ENCODE measurements around the gene IRF2BPL. TPM values are rescaled to one million over a fixed set of nuclear protein-coding genes. Genes with fewer than 3 reads are reported as not detected.

Gene IRF2BPL
- total RNA-seq (2014; rRNA removed; shearing (Covaris generic)): 142 and 187 TPM in 2 replicates

DNA sequence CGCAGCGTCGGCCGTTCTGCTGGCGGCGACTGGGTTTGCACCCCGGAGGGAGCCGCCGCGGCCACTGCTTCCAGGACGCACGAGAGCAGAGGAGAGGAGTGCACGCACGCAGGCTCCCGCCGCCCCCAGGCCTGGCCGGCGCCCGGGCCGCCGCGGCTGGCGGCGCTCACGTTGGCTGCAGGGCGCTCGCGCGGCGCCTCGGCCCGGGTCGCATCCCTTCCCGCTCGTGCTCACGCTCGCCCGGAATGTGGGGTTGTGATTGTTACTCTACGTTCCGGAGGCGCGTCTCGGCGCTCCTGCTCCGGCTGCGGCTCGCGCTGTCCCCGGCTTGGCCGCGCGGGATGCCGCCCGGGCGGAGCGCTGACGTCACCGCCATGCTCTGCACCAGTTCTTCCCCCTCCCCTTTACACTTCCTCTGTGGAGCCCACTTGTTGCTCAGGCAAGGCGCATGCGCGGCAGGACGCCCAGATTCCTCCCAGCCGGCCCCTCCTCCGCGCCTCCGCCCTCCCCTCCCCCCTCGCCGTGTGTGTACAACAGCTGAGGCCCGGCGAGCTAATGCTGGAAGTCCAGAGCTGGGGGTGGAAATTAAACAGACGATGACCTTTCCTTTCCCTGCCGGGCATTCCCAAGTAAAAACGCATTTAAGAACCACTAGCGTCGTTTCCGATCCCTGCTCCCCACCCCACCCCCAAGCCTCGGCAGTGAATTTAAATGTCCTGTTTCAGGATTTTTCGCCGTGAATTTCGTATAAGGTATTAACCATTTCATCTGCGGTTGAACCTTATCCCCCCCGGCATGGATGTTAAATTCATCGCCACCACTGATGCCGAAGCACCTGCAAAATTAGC, at the start of gene IRF2BPL:
Gene IRF2BPL, minus strand, starts transcription at position 325 of the 848 bp plus-strand sequence. CDS start 916 bp downstream, outside the sequence.
- peak; percentile 99 for DNase-seq
- H3K4me3 ChIP-seq (ENCODE audit: insufficient read depth, low read depth, low read length): peak within 1 kb of the TSS; percentile 85
- no peaks in the 10 kb centered on the region for H3K27me3 ChIP-seq (ENCODE audit: control insufficient read depth, insufficient read depth, low read length)
- H3K36me3 ChIP-seq (replicated peaks; ENCODE audit: control insufficient read depth, insufficient read depth, low read length): peaks cover 3% of the 10 kb centered on the region; the same call in 1 of the 2 replicates

DNA sequence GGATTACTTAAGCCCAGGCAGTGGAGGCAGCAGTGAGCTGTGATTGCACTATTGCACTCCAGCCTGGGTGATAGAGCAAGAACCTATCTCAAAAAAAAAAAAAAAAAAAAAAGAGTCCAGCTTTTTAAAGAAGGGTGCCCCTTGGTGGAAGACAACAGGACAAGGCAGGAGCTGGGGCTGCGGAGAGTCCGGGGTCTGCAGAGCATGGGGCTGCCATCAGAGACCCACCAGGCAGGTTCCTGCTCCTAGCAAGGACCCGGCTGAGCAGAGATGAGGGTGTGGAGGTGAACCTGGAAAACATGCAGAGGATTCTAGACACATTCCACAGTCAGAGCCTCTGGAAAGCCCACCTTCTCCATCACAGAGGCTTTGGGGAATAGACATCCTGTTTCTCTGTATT, 48.5 kb upstream of the IRF2BPL start:
- no peak for DNase-seq

DNA sequence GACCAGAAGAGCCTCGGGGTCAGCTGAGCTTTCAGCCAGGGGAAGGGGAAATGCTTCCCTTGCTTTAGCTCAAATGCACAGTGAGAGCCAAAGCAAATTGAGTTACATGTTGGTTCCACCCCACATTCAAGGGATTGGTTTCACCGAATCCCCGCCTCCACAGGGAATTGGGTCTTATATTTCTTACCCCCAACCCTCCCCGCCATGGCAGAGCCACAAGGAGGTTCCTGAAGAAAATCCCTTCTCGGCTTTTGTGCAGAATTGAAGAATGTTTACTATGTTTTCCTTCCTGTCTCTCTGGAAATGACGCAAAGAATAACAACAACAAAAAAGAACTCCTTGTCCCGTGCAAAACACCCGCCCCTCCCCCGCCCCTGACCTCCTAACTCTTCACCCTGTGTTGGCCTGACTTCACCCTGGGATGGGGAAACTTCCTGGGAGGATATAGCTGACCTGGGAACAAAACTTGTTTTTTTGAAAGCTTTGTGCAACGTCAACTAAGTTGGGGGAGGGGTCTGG, 47.7 kb upstream of the IRF2BPL start:
- peak; percentile 60 for DNase-seq
- Histone ChIP-seq H3K36me3 (replicated peaks; ENCODE audit: control insufficient read depth, insufficient read depth, low read length) (no peaks in the 10 kb centered on the region), H3K27me3 (ENCODE audit: control insufficient read depth, insufficient read depth, low read length) (no peaks in the 10 kb centered on the region), H3K4me3 (ENCODE audit: insufficient read depth, low read depth, low read length) (peak overlapping the region; percentile 10)

More for the DNA sequence above, 48.5 kb upstream of the IRF2BPL start:
- Histone ChIP-seq H3K36me3 (replicated peaks; ENCODE audit: control insufficient read depth, insufficient read depth, low read length) (no peaks in the 10 kb centered on the region), H3K4me3 (ENCODE audit: insufficient read depth, low read depth, low read length) (no peak overlapping the region), H3K27me3 (ENCODE audit: control insufficient read depth, insufficient read depth, low read length) (no peaks in the 10 kb centered on the region)

DNA sequence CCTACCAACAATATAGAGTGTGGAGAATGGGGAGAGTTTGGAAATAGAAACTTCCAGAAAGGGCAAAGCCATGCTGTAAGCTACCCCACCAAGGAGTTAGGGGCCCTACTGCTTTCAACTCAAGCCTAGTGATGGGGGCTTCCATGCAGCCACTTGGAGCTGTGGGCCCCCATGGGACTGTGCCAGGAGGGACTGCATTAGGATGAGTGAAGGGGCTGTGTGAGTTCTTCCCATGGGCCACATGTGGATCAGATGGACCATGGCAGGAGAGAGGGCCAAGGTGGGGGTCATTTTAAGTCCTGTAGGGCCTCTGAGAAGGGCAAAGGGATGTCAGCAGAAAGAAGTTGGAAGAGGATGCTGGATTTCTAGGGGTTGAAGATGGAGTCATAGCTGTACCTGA, 46.5 kb upstream of the IRF2BPL start:
- Histone ChIP-seq H3K27me3 (ENCODE audit: control insufficient read depth, insufficient read depth, low read length) (no peaks in the 10 kb centered on the region), H3K36me3 (replicated peaks; ENCODE audit: control insufficient read depth, insufficient read depth, low read length) (no peaks in the 10 kb centered on the region), H3K4me3 (ENCODE audit: insufficient read depth, low read depth, low read length) (no peak overlapping the region)
- DNase-seq: no peak

DNA sequence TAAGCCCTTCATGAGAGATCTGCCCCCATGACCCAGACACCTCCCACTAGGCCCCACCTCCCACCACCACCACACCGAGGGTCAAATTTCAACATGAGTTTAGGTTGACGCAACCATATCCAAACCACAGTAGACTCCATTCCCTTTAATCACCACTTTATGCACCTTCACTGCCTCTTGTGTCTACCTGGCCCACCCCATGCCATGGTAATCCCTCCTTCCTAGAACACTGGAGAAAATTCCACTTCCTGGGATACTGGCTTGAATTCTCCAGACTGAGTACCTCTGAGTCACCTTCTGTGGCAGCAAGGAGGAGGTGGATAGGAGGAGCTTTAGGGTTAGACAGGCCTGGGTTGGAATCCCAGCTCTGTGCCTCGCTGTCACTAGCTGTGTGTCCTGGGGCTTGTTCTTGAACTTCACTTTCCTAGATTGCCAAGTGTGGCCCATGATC, 43.5 kb upstream of the IRF2BPL start:
- Histone ChIP-seq H3K4me3 (ENCODE audit: insufficient read depth, low read depth, low read length) (no peak overlapping the region), H3K36me3 (replicated peaks; ENCODE audit: control insufficient read depth, insufficient read depth, low read length) (no peaks in the 10 kb centered on the region), H3K27me3 (ENCODE audit: control insufficient read depth, insufficient read depth, low read length) (no peaks in the 10 kb centered on the region)
- DNase-seq: no peak

DNA sequence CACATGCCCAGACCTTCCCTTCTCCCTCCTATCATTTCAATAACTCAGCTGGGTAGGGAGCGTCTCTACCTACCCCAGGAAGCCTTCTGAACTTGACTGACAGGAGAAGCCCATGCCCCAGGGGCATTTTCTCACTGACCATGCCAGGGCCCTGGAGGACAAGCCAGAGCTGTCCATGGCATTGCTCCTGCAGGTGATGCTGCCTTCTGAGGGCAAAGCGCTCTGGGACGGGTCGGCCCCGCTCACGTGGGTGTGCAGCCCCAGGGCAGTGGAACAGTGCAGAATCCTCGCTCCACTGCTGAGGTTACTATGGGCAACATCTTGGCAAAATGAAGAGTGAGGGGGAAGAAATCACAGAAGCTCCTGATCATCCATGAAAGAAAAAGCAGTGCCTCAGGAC, 41.0 kb upstream of the IRF2BPL start:
- Histone ChIP-seq H3K4me3 (ENCODE audit: insufficient read depth, low read depth, low read length) (no peak overlapping the region), H3K36me3 (replicated peaks; ENCODE audit: control insufficient read depth, insufficient read depth, low read length) (no peaks in the 10 kb centered on the region), H3K27me3 (ENCODE audit: control insufficient read depth, insufficient read depth, low read length) (no peaks in the 10 kb centered on the region)
- DNase-seq: no peak

DNA sequence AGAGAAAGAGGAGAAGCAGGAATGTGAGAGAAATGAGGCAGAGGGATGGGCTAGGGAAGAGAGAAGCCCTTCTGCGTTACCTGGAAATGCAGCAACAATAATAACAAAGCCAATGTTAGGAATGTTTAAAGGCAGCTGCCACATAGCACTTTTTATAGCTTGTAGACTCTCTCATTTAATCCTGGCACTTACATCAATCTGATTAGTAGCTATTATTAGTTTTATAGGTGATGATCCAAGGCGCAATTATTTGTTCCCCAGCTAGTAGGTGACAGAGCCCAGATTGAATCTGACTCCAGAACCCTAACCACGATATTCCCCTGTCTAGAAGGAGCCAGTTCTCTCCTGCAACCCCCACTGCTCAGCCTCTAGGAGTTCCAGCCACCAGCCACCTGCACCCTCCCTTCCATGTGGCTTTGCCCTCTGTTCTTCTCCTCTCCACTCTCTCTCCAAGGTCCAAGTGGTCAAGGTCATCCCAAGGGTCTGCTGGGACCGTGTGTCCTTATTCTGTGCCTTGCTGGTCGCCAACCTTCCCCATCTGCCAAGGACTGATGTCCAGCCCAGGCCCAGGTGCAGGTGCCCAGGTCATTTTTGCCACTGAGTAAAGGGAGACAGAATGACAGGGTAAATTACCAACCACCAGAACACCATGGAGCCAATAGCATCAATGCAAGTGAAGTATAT, 40.2 kb upstream of the IRF2BPL start:
- no peaks in the 10 kb centered on the region for H3K36me3 ChIP-seq (replicated peaks; ENCODE audit: control insufficient read depth, insufficient read depth, low read length)
- no peak for DNase-seq
- no peaks in the 10 kb centered on the region for H3K27me3 ChIP-seq (ENCODE audit: control insufficient read depth, insufficient read depth, low read length)
- H3K4me3 ChIP-seq (ENCODE audit: insufficient read depth, low read depth, low read length): no peak overlapping the region

DNA sequence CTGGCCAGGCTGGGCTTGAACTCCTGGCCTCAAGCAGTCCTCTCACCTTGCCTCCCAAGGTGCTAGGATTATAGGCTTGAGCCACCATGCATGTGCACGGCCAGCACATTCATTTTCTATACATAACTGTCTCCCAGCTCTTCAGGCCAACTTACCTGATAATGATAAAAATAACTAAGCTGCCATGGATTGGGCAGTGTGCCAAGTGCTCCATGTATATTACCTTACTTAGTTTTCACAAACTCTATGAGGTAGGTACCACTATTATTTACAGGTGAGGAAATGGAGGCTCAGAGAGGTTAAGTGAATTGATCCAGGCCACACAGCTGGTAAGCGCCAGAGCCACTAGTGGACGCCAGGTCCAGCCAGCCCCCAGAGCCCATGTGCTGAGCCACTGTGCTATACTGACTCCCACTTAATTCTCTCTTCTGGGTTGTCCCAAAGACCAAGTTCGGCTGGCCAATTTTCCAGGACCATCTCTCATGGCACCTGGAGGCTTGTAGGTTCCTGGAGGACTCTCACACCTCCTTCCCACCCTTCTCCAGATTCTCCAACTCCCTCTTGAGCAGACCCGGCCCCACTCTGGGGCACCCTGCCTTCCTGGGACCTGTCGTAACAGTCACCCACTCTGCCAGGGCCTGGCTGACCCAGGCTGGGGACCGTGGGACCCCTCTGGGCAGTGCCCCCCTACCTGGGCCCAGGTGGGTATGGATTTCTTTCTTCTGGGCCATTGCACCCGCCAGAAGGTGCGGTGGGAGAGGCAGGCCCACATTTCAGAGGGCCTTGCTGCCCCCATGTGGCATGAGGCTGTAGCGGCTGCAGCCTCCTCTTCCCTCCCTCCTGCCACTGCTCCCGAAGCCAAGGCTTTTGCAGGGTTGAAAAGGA, 39.4 kb upstream of the IRF2BPL start:
- H3K27me3 ChIP-seq (ENCODE audit: control insufficient read depth, insufficient read depth, low read length): no peaks in the 10 kb centered on the region
- H3K36me3 ChIP-seq (replicated peaks; ENCODE audit: control insufficient read depth, insufficient read depth, low read length): no peaks in the 10 kb centered on the region
- no peak overlapping the region for H3K4me3 ChIP-seq (ENCODE audit: insufficient read depth, low read depth, low read length)
- peak; percentile 92 for DNase-seq

DNA sequence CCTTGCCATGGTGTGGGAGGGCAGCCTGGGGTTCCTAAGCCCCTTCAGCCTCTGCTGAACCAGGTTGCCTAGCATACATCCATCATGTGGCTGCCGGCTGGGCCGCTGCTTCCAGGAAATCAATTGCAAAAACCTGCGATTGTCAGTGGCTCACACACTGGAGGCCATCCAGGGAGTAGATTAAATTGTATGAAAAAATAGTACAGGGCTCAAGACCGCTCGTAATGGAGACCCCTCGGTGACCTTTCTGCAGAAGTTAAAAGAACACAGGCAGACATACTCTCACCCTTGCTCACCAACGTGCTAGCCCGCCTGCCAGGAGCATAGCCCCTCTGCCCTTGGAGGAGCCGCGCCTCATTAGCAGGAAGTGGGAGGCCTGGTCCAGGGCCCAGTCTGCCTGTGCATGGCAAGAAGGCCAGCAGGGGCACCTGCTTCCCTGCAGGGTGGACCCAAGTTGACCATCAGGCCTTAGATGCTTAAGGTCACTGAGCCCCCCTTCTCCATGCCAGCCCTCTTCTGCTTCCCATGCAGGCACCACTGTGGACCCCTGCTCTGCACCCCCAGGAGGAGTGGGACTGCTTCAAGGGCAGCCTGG, 38.2 kb upstream of the IRF2BPL start:
- H3K36me3 ChIP-seq (replicated peaks; ENCODE audit: control insufficient read depth, insufficient read depth, low read length): no peaks in the 10 kb centered on the region
- no peaks in the 10 kb centered on the region for H3K27me3 ChIP-seq (ENCODE audit: control insufficient read depth, insufficient read depth, low read length)
- H3K4me3 ChIP-seq (ENCODE audit: insufficient read depth, low read depth, low read length): no peak overlapping the region
- DNase-seq: no peak

DNA sequence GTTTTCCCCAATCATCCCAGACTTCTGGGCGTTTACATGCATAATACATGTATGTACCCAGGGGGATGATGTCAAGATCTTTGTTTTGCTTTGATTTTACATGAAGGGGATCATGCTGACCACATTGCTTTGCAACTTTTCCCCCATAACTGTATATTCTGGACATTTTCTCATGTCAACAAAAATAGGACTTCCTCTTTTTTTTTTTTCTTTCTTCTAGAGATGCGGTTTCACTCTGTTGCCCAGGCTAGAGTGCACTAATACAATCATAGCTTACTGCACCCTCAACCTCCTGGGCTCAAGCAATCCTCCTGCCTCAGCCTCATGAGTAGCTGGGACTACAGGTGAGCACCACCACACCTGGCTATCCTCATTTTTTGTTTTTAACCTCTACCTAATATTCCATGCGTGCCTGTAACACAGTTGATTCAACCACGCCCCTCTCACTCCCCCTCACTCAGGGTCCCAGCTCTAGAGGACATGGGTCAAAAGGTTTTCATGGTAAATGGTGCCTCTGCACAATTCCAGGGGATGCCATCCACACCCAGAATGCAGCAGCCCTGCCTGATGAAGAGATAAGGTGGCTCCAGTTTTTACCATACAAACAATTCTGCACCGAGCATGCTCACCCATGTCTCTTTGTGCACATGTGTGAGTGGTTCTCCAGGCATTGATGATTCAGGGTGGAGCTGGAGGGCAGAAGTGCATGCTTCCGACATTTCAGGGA, 37.5 kb upstream of the IRF2BPL start:
- Histone ChIP-seq H3K36me3 (replicated peaks; ENCODE audit: control insufficient read depth, insufficient read depth, low read length) (no peaks in the 10 kb centered on the region), H3K27me3 (ENCODE audit: control insufficient read depth, insufficient read depth, low read length) (no peaks in the 10 kb centered on the region), H3K4me3 (ENCODE audit: insufficient read depth, low read depth, low read length) (no peak overlapping the region)
- DNase-seq: no peak

DNA sequence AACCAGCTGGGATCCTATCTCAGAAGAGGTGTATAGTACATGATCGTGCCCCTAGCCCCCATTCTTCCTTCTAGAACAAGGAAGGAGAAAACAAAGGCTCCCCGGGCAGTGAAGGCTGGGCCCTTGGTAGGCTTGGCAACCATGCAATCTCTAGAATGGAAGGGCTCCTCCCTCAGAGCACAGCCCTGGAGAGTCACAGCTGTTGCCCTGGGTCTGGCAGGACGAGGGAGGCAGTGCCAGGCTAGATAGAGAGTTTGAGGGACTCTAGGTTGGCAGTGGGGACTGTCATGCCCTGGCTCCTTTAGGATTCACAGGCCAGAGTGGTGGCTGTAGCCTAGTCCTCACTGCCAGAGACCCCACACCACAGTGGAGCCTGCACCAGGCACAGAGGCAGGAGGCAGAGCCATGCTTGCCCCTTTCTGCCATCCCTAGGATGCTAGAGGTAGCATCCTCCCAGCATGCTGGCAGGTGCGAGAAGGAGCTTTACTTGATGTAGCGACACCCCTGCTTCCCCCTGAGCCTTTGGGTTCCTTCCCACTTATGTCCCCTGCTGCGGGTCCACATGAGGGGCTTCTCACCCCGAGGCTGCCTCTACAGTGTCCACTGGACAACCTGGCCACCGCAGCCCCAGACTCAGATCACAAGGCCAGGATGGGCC, 36.1 kb upstream of the IRF2BPL start:
- no peak for DNase-seq
- Histone ChIP-seq H3K4me3 (ENCODE audit: insufficient read depth, low read depth, low read length) (no peak overlapping the region), H3K36me3 (replicated peaks; ENCODE audit: control insufficient read depth, insufficient read depth, low read length) (no peaks in the 10 kb centered on the region), H3K27me3 (ENCODE audit: control insufficient read depth, insufficient read depth, low read length) (no peaks in the 10 kb centered on the region)

DNA sequence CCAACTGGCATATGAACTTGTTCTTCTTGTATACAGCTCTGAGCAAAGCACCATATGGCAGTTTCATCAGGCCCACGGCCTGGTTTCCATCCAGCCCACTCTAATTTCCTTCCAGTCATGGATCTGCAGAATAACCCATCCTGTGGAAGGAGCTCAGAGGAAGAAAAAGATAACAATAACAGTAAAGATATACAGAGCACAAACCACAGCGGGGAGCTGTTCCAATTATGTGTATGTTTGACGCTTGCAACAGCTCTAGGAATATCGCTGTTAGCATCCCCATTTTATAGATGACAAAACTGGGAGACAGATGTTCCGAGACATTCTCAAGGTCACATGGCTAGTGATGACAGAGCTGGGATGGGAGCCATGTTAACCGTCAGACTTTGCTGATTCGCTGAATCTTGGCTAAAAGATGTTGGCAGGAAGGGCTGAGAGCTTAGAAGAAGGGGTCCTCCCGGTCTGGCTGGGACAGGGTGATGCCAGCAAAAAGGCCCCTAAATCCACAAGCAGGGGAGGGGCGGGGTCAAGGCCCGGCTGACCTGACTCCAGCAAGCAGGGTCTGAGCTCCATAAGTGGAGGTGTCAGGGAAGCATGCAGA, 35.2 kb upstream of the IRF2BPL start:
- Histone ChIP-seq H3K36me3 (replicated peaks; ENCODE audit: control insufficient read depth, insufficient read depth, low read length) (no peaks in the 10 kb centered on the region), H3K4me3 (ENCODE audit: insufficient read depth, low read depth, low read length) (no peak overlapping the region), H3K27me3 (ENCODE audit: control insufficient read depth, insufficient read depth, low read length) (no peaks in the 10 kb centered on the region)
- no peak for DNase-seq

DNA sequence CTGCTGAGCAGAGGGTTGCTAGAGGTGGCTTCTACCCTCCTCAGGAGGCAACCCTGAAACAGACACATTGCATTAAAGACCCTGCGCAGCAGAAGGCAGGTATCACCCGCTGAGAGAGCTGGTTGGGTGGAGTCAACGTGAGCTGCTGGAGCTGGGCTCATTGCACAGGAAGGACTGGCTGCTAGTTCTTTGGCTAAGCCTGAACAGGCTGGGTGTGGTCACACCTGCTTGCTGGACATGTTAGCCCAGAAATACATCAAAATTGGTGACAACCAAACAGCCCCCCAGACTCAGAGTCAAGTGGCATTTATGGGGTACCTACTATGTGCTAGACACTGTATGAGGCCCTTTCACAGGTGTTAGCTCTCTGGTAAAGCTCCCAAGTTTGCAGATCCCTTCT, 33.8 kb upstream of the IRF2BPL start:
- no peak overlapping the region for H3K4me3 ChIP-seq (ENCODE audit: insufficient read depth, low read depth, low read length)
- DNase-seq: no peak
- H3K36me3 ChIP-seq (replicated peaks; ENCODE audit: control insufficient read depth, insufficient read depth, low read length): no peaks in the 10 kb centered on the region
- H3K27me3 ChIP-seq (ENCODE audit: control insufficient read depth, insufficient read depth, low read length): no peaks in the 10 kb centered on the region

Measured in H7 (cell line).